ENCODE results near the gene USP54. TPM values are rescaled to one million over a fixed set of nuclear protein-coding genes. Genes with fewer than 3 reads are reported as not detected.

Gene USP54
- total and polyA plus RNA-seq, 12 donors, result 7.3 to 26.8 (median 14.8) TPM

DNA sequence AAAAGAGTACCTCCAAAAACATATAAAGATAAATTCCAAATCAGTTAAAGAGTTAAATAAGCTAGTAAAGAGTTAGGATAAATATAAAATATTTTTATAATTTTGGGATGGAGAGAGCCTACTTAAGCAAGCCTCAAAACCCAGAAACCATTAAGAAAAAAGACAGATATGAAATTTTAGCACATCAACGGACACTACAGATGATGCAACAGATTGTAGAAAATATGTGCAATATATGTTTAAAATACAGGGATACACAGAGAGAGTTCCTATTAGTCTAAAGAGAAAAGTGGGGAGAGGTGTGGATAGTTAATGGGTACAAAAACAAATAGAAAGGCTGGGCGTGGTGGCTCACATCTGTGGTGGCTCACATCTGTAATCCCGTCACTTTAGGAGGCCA, 23.6 kb upstream of the USP54 start:
- 93 to 95% (median 94%) methylated on average over 3 of the region's 3 CpGs for WGBS, 4 donors
- Histone ChIP-seq H3K27me3 (no peaks in the 10 kb centered on the region), H3K4me1 (replicated peaks in 1 of 2) (no peaks in the 10 kb centered on the region), H3K27ac (no peak overlapping the region), H3K4me3 (no peak overlapping the region), H3K9me3 (replicated peaks in 1 of 3) (no peaks in the 10 kb centered on the region), H3K36me3 (replicated peaks in 1 of 2) (no peaks in the 10 kb centered on the region)
- DNase-seq, result no peak
- intact Hi-C loops (cut with DNase I), result no loop called here
- TF ChIP-seq CTCF (IDR thresholded peaks at IDR 0.05) (no peak), POLR2A (IDR thresholded peaks at IDR 0.05) (no peak)

GRCh38 chr10:73609116-73609515, 18.0 kb upstream of the USP54 start:
- no peak overlapping the region for H3K4me3 ChIP-seq
- intact Hi-C loops (cut with DNase I), result no loop called here
- 82 to 95% (median 87%) methylated on average over 4 of the region's 4 CpGs for WGBS, 4 donors
- no peaks in the 10 kb centered on the region for H3K9me3 ChIP-seq (replicated peaks in 1 of 3)
- H3K27me3 ChIP-seq, result no peaks in the 10 kb centered on the region
- TF ChIP-seq POLR2A (IDR thresholded peaks at IDR 0.05) (no peak), CTCF (IDR thresholded peaks at IDR 0.05) (no peak)
- no peak for DNase-seq
- no peaks in the 10 kb centered on the region for H3K36me3 ChIP-seq (replicated peaks in 1 of 2)
- H3K27ac ChIP-seq, result no peak overlapping the region
- no peaks in the 10 kb centered on the region for H3K4me1 ChIP-seq (replicated peaks in 1 of 2)

DNA sequence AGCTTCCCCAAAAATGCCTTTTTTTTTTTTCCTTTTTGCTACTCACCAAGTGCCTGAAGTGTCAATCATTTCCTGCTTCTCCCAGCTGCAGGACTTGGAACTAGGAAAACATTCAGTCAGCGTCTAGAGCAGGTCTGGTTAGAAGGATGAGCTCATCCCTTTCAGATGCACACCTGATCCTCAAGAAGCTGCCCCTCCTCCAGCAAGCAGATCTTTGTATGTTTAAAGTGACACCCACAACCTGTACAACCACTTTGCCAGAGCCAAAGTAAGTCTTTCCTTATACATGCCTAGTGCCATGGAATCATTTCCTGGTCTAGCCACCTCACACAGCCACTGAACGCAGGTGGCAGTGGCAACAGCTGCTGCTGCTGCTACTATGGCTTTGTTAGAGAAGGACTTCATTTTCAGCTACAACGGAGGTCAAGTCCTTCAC, 10.4 kb upstream of the USP54 start:
- no peak overlapping the region for H3K27ac ChIP-seq
- no peak for DNase-seq
- 75 to 93% (median 81%) methylated on average over 3 of the region's 3 CpGs for WGBS, 4 donors
- H3K36me3 ChIP-seq (replicated peaks in 1 of 2), result no peaks in the 10 kb centered on the region
- intact Hi-C loops (cut with DNase I), result no loop called here
- no peaks in the 10 kb centered on the region for H3K9me3 ChIP-seq (replicated peaks in 1 of 3)
- TF ChIP-seq POLR2A (IDR thresholded peaks at IDR 0.05), result no peak
- no peak overlapping the region for H3K4me3 ChIP-seq
- no peaks in the 10 kb centered on the region for H3K27me3 ChIP-seq
- H3K4me1 ChIP-seq (replicated peaks in 1 of 2), result no peaks in the 10 kb centered on the region

DNA sequence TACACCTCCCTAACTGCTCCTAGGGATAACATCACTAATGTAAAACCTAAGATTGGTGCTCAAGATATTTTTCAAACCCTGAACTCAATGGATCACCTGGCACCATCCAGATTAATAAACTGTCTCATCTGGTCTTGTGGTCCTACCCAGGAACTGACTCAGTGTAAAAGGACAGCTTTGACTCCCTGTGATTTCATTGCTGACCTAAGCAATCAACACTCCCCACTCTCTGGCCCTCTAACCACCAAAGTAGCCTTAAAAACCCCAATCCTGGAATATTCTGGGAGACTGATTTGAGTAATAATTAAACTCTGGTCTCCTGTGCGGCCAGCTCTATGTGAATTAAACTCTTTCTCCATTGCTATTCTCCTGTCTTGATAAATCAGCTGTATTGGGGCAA, 6.2 kb upstream of the USP54 start:
- WGBS, 4 donors, result 95 to 100% (median 99%) methylated on average over 1 of the region's 1 CpG
- H3K9me3 ChIP-seq (replicated peaks in 1 of 3), result no peaks in the 10 kb centered on the region
- H3K27me3 ChIP-seq, result no peaks in the 10 kb centered on the region
- no peak for TF ChIP-seq POLR2A (IDR thresholded peaks at IDR 0.05)
- no peaks in the 10 kb centered on the region for H3K36me3 ChIP-seq (replicated peaks in 1 of 2)
- DNase-seq, result no peak
- H3K4me1 ChIP-seq (replicated peaks in 1 of 2), result peaks cover 0 to under 1% of the 10 kb centered on the region in 2 donors
- H3K4me3 ChIP-seq, result no peak overlapping the region
- no peak overlapping the region for H3K27ac ChIP-seq
- intact Hi-C loops (cut with DNase I), result no loop called here

- H3K4me3 ChIP-seq, result no peak overlapping the region
- intact Hi-C loops (cut with DNase I), result no loop called here
- peaks cover 0 to 19% of the 10 kb centered on the region in 2 donors for H3K4me1 ChIP-seq (replicated peaks in 1 of 2)
- no peaks in the 10 kb centered on the region for H3K36me3 ChIP-seq (replicated peaks in 1 of 2)
- no peaks in the 10 kb centered on the region for H3K9me3 ChIP-seq (replicated peaks in 1 of 3)
- DNase-seq, result no peak
- H3K27me3 ChIP-seq, result no peaks in the 10 kb centered on the region
- TF ChIP-seq POLR2A (IDR thresholded peaks at IDR 0.05), result no peak
- no peak for TF ChIP-seq CTCF (IDR thresholded peaks at IDR 0.05)
- 82 to 89% (median 84%) methylated on average over 5 of the region's 5 CpGs for WGBS, 4 donors
- no peak overlapping the region for H3K27ac ChIP-seq
Observed at GRCh38 chr10:73593812-73594211, 2.7 kb upstream of the USP54 start.
